ENCODE measurements around the gene CCNDBP1. TPM values are rescaled to one million over a fixed set of nuclear protein-coding genes. Genes with fewer than 3 reads are reported as not detected.
"Not testable (repeated sequence)": the region's sequence is repeated elsewhere in the genome, so short reads cannot be mapped to it uniquely, and the experiment has no call there.

CCNDBP1 gene
- total RNA-seq, 1 donor from 2014 or later = 37.0 TPM

- Mint-ChIP-seq H3K27me3 (ENCODE audit: low read depth, unreplicated experiment) (peaks cover 14% of the 10 kb centered on the region), H3K9me3 (ENCODE audit: unreplicated experiment) (peaks cover 12% of the 10 kb centered on the region)
These were observed 13.4 kb downstream of the CCNDBP1 start for GRCh38 chr15:43198556-43198955.

GRCh38 chr15:43198992-43199391, 13.8 kb downstream of the CCNDBP1 start:
- H3K36me3 Mint-ChIP-seq (ENCODE audit: low read depth, unreplicated experiment) = peaks cover 18% of the 10 kb centered on the region

More at GRCh38 chr15:43198556-43198955, 13.4 kb downstream of the CCNDBP1 start:
- H3K4me1 ChIP-seq (ENCODE audit: insufficient read depth, low read length); H3K36me3 ChIP-seq (ENCODE audit: insufficient read depth, low read length); H3K4me2 ChIP-seq (ENCODE audit: low read length); H3K4me3 Mint-ChIP-seq (ENCODE audit: unreplicated experiment); FAIRE-seq; H2AFZ ChIP-seq (ENCODE audit: low read depth, low read length); DNase-seq (ENCODE audit: low read depth); H4K20me1 ChIP-seq (ENCODE audit: insufficient read depth, low read length); H3K4me3 ChIP-seq (ENCODE audit: insufficient read depth, low read depth, low read length); H3K4me1 Mint-ChIP-seq (ENCODE audit: low read depth, unreplicated experiment); H3K27ac ChIP-seq (ENCODE audit: low read depth, low read length); H3K27me3 ChIP-seq (ENCODE audit: insufficient read depth, low read length); H3K79me2 ChIP-seq (ENCODE audit: insufficient read depth, low read length); H3K9me3 ChIP-seq (ENCODE audit: insufficient read depth, low read depth, low read length); H3K27ac Mint-ChIP-seq (ENCODE audit: unreplicated experiment); H3K9ac ChIP-seq (ENCODE audit: low read length): not testable (repeated sequence)
- H3K36me3 Mint-ChIP-seq (ENCODE audit: low read depth, unreplicated experiment) = peaks cover 18% of the 10 kb centered on the region

GRCh38 chr15:43199945-43200488, 14.8 kb downstream of the CCNDBP1 start:
- TF ChIP-seq CTCF (IDR thresholded peaks at IDR 0.05; ENCODE audit: insufficient read depth, low read depth, low read length) (no peak), EZH2 (IDR thresholded peaks at IDR 0.05; ENCODE audit: insufficient read depth, low read length) (no peak)
- peaks cover 18% of the 10 kb centered on the region for H3K36me3 Mint-ChIP-seq (ENCODE audit: low read depth, unreplicated experiment)

More at GRCh38 chr15:43198992-43199391, 13.8 kb downstream of the CCNDBP1 start:
- Histone ChIP-seq H3K27me3 (ENCODE audit: insufficient read depth, low read length) (peaks cover 2% of the 10 kb centered on the region), H3K27ac (ENCODE audit: low read depth, low read length) (no peak overlapping the region), H3K9me3 (ENCODE audit: insufficient read depth, low read depth, low read length) (no peaks in the 10 kb centered on the region), H3K4me1 (ENCODE audit: insufficient read depth, low read length) (no peaks in the 10 kb centered on the region), H2AFZ (ENCODE audit: low read depth, low read length) (no peak overlapping the region), H4K20me1 (ENCODE audit: insufficient read depth, low read length) (no peaks in the 10 kb centered on the region), H3K79me2 (ENCODE audit: insufficient read depth, low read length) (no peaks in the 10 kb centered on the region), H3K9ac (ENCODE audit: low read length) (no peak overlapping the region), H3K4me3 (ENCODE audit: insufficient read depth, low read depth, low read length) (no peak overlapping the region), H3K4me2 (ENCODE audit: low read length) (no peak overlapping the region), H3K36me3 (ENCODE audit: insufficient read depth, low read length) (no peaks in the 10 kb centered on the region)
- Mint-ChIP-seq H3K4me1 (ENCODE audit: low read depth, unreplicated experiment) (no peaks in the 10 kb centered on the region), H3K4me3 (ENCODE audit: unreplicated experiment) (no peak overlapping the region), H3K27me3 (ENCODE audit: low read depth, unreplicated experiment) (peaks cover 16% of the 10 kb centered on the region), H3K27ac (ENCODE audit: unreplicated experiment) (no peak overlapping the region), H3K9me3 (ENCODE audit: unreplicated experiment) (peaks cover 12% of the 10 kb centered on the region)
- FAIRE-seq (no peak), DNase-seq (ENCODE audit: low read depth) (no peak)
- TF ChIP-seq CTCF (IDR thresholded peaks at IDR 0.05; ENCODE audit: insufficient read depth, low read depth, low read length) (no peak), EZH2 (IDR thresholded peaks at IDR 0.05; ENCODE audit: insufficient read depth, low read length) (no peak)

More at GRCh38 chr15:43199945-43200488, 14.8 kb downstream of the CCNDBP1 start:
- Histone ChIP-seq H2AFZ (ENCODE audit: low read depth, low read length) (no peak overlapping the region), H3K9me3 (ENCODE audit: insufficient read depth, low read depth, low read length) (no peaks in the 10 kb centered on the region), H3K79me2 (ENCODE audit: insufficient read depth, low read length) (no peaks in the 10 kb centered on the region), H3K36me3 (ENCODE audit: insufficient read depth, low read length) (no peaks in the 10 kb centered on the region), H3K27me3 (ENCODE audit: insufficient read depth, low read length) (peaks cover 2% of the 10 kb centered on the region), H3K9ac (ENCODE audit: low read length) (no peak overlapping the region), H3K27ac (ENCODE audit: low read depth, low read length) (no peak overlapping the region), H3K4me2 (ENCODE audit: low read length) (no peak overlapping the region), H3K4me3 (ENCODE audit: insufficient read depth, low read depth, low read length) (no peak overlapping the region), H4K20me1 (ENCODE audit: insufficient read depth, low read length) (no peaks in the 10 kb centered on the region), H3K4me1 (ENCODE audit: insufficient read depth, low read length) (no peaks in the 10 kb centered on the region)
- DNase-seq (ENCODE audit: low read depth) (no peak), FAIRE-seq (no peak)
- no peak overlapping the region for H3K27ac Mint-ChIP-seq (ENCODE audit: unreplicated experiment)
- H3K9me3 Mint-ChIP-seq (ENCODE audit: unreplicated experiment) = peaks cover 12% of the 10 kb centered on the region
- peaks cover 22% of the 10 kb centered on the region for H3K27me3 Mint-ChIP-seq (ENCODE audit: low read depth, unreplicated experiment)
- no peak overlapping the region for H3K4me3 Mint-ChIP-seq (ENCODE audit: unreplicated experiment)
- H3K4me1 Mint-ChIP-seq (ENCODE audit: low read depth, unreplicated experiment) = peaks cover 1% of the 10 kb centered on the region
